Endodermal cell (in vitro differentiated cells): ENCODE measurements around the gene SLC25A48. TPM values are rescaled to one million over a fixed set of nuclear protein-coding genes. Genes with fewer than 3 reads are reported as not detected.
A peak's percentile ranks its signal among the peaks of the same experiment; 100 is the strongest.

Experiments used
- DNase-seq: peaks from one replicate; pipeline ENCODE4 v3.0.0-alpha.2; 2017
- H3K27ac ChIP-seq: 2 replicates; pipeline ENCODE4 v1.5.1; 2013; ENCODE audit warnings: mild to moderate bottlenecking, low read depth, low read length, moderate library complexity
- H3K27me3 ChIP-seq: 2 replicates; pipeline ENCODE4 v1.6.1; 2013; ENCODE audit warnings: mild to moderate bottlenecking, low read length, moderate library complexity; ENCODE audit not compliant: insufficient read depth, control insufficient read depth, poor library complexity, severe bottlenecking
- H3K36me3 ChIP-seq: 2 replicates; pipeline ENCODE4 v1.7.0; 2013; ENCODE audit warnings: mild to moderate bottlenecking, low read length, moderate library complexity; ENCODE audit not compliant: control insufficient read depth, insufficient read depth
- H3K4me1 ChIP-seq: one replicate; pipeline ENCODE4 v1.7.0; 2013; ENCODE audit warnings: low read length; ENCODE audit not compliant: control insufficient read depth, insufficient read depth
- H3K4me3 ChIP-seq: 2 replicates; pipeline ENCODE4 v1.5.1; 2013; ENCODE audit warnings: mild to moderate bottlenecking, low read length, moderate library complexity
- H3K9ac ChIP-seq: 2 replicates; pipeline ENCODE4 v1.6.1; 2013; ENCODE audit warnings: mild to moderate bottlenecking, low read length, moderate library complexity; ENCODE audit not compliant: poor library complexity, severe bottlenecking; ENCODE audit errors: extremely low read depth
- H3K9me3 ChIP-seq: 2 replicates; pipeline ENCODE4 v1.6.1; 2013; ENCODE audit warnings: mild to moderate bottlenecking, low read length, moderate library complexity; ENCODE audit not compliant: control insufficient read depth
- H3K27ac Mint-ChIP-seq: 2 replicates; pipeline ENCODE4 v1.8.0; 2020; ENCODE audit warnings: mixed read lengths
- H3K27me3 Mint-ChIP-seq: 2 replicates; pipeline ENCODE4 v1.8.0; 2021; ENCODE audit warnings: mild to moderate bottlenecking, mixed read lengths; ENCODE audit not compliant: insufficient read depth
- H3K36me3 Mint-ChIP-seq: 2 replicates; pipeline ENCODE4 v1.8.0; 2020; ENCODE audit warnings: low read depth, mixed read lengths
- H3K4me1 Mint-ChIP-seq: 2 replicates; pipeline ENCODE4 v1.8.0; 2020; ENCODE audit warnings: mixed read lengths
- H3K4me3 Mint-ChIP-seq: 2 replicates; pipeline ENCODE4 v1.8.0; 2020; ENCODE audit warnings: mild to moderate bottlenecking, moderate library complexity, mixed read lengths
- H3K9me3 Mint-ChIP-seq: 2 replicates; pipeline ENCODE4 v1.8.0; 2020; ENCODE audit warnings: mild to moderate bottlenecking, mixed read lengths
- CTCF ChIP-seq: fragments of 200-600 bp; sonication (generic); conservative IDR thresholded peaks from 2 replicates; pipeline ENCODE4 v1.5.0; 2021; ENCODE audit warnings: antibody characterized with exemption, mild to moderate bottlenecking
- WGBS, 2 experiments: methylation state at CpG; one replicate each; pipeline versions ENCODE4 v1.1.5 to v1.1.7; 2013; ENCODE audit warnings: missing lambda C conversion rate in 2 of 2, mixed read lengths in 1 of 2; ENCODE audit not compliant: insufficient coverage in 1 of 2, insufficient read length in 1 of 2; 5-methylcytosine and 5-hydroxymethylcytosine counted together
- total RNA-seq, 2 donors: library from RNA; stranded (reverse); fragmentation: NEBNext Ultra II Directional in 1 of 2; extraction: Animal tissue kit (Norgen Biotek cat#: 25700) in 1 of 2; gene quantifications; 2 replicates in 1 of 2; 3 replicates in 1 of 2; pipeline ENCODE4 v1.2.1, GENCODE V29; 2021

SLC25A48 gene
- total RNA-seq, 2 donors from 2014 or later, result 2.5 to 5.9 TPM

- no peaks in the 10 kb centered on the region for H3K36me3 ChIP-seq
- H3K4me3 ChIP-seq, result no peak overlapping the region
- Mint-ChIP-seq H3K27ac (no peak overlapping the region), H3K9me3 (no peaks in the 10 kb centered on the region), H3K4me1 (peaks cover 6% of the 10 kb centered on the region), H3K4me3 (no peak overlapping the region), H3K27me3 (peaks cover 30% of the 10 kb centered on the region), H3K36me3 (no peaks in the 10 kb centered on the region)
- no peaks in the 10 kb centered on the region for H3K9me3 ChIP-seq
- no peak overlapping the region for H3K9ac ChIP-seq
- peaks cover 2% of the 10 kb centered on the region for H3K4me1 ChIP-seq
- DNase-seq, result peak; percentile 73
- 60 to 73% methylated on average over 3 to 13 of the region's 13 CpGs for WGBS, 2 experiments
- no peaks in the 10 kb centered on the region for H3K27me3 ChIP-seq
- no peak for TF ChIP-seq CTCF
- no peak overlapping the region for H3K27ac ChIP-seq
These were observed 53.6 kb downstream of the SLC25A48 start for GRCh38 chr5:135887881-135888614.

GRCh38 chr5:135890296-135890695 lies 55.8 kb downstream of the SLC25A48 start:
- Mint-ChIP-seq H3K36me3 (no peaks in the 10 kb centered on the region), H3K27ac (no peak overlapping the region), H3K4me1 (peaks cover 11% of the 10 kb centered on the region), H3K4me3 (no peak overlapping the region), H3K9me3 (no peaks in the 10 kb centered on the region), H3K27me3 (peaks cover 22% of the 10 kb centered on the region)
- no peak for DNase-seq
- Histone ChIP-seq H3K9ac (no peak overlapping the region), H3K9me3 (no peaks in the 10 kb centered on the region), H3K36me3 (no peaks in the 10 kb centered on the region), H3K4me3 (no peak overlapping the region), H3K27ac (no peak overlapping the region), H3K27me3 (no peaks in the 10 kb centered on the region), H3K4me1 (peaks cover 2% of the 10 kb centered on the region)
- 88% methylated on average over 2 of the region's 2 CpGs; no CpG with 5 or more reads in 1 of the 2 experiments for WGBS, 2 experiments
- no peak for TF ChIP-seq CTCF

- TF ChIP-seq CTCF, result no peak
- H3K36me3 ChIP-seq, result no peaks in the 10 kb centered on the region
- H3K9me3 Mint-ChIP-seq, result no peaks in the 10 kb centered on the region
- DNase-seq, result no peak
- peaks cover 2% of the 10 kb centered on the region for H3K4me1 ChIP-seq
- no peak overlapping the region for H3K4me3 ChIP-seq
- H3K9me3 ChIP-seq, result no peaks in the 10 kb centered on the region
- H3K9ac ChIP-seq, result no peak overlapping the region
- H3K27me3 ChIP-seq, result no peaks in the 10 kb centered on the region
- no peak overlapping the region for H3K4me3 Mint-ChIP-seq
- WGBS, 2 experiments, result 88 to 100% methylated on average over 3 to 5 of the region's 5 CpGs
- no peak overlapping the region for H3K27ac Mint-ChIP-seq
- peaks cover 24% of the 10 kb centered on the region for H3K27me3 Mint-ChIP-seq
- H3K36me3 Mint-ChIP-seq, result no peaks in the 10 kb centered on the region
- no peak overlapping the region for H3K27ac ChIP-seq
- peaks cover 11% of the 10 kb centered on the region for H3K4me1 Mint-ChIP-seq
These were observed 56.4 kb downstream of the SLC25A48 start for GRCh38 chr5:135890867-135891266.
